A549 (cell line): ENCODE results near the gene KIAA1755. TPM values are rescaled to one million over a fixed set of nuclear protein-coding genes. Genes with fewer than 3 reads are reported as not detected.

ENCODE experiments used
- ATAC-seq, 2 experiments: fragments of 200-7000 bp in 1 of 2; fragments of >200 bp in 1 of 2; cut with Nextera tagmentation in 1 of 2; cut with Tn5 transposase in 1 of 2; 3 replicates each; pipeline versions ENCODE4 v1.8.0 to v1.9.1; 2018 to 2020; ENCODE audit warnings: mild to moderate bottlenecking in 1 of 2, moderate library complexity in 1 of 2
- CTCF ChIA-PET: fragments of 300-600 bp; sonication (Branson Sonifier 250); formaldehyde crosslinking; extraction: SDS; loops from one replicate; lab custom pipeline; 2021; ENCODE audit warnings: antibody characterized with exemption, inconsistent platforms; lab: Yijun Ruan, JAX
- POLR2A ChIA-PET: fragments of 350-600 bp; formaldehyde crosslinking; extraction: SDS; loops from one replicate; lab custom pipeline; 2021; ENCODE audit warnings: antibody characterized with exemption, inconsistent platforms; lab: Yijun Ruan, JAX
- DNase-seq, 2 experiments: peaks; one replicate each; pipeline versions ENCODE4 v3.0.0 to v3.0.0-alpha.2; 2011 to 2016; ENCODE audit warnings: low read depth in 1 of 2, low spot score in 1 of 2
- FAIRE-seq: peaks from 2 replicates; lab custom pipeline; 2011; peaks lifted over from hg19 to GRCh38; lab: Jason Lieb, UNC
- H3K27ac ChIP-seq, 2 experiments: fragments of >200 bp; sonication (Bioruptor Twin); formaldehyde crosslinking; 3 replicates each; pipeline ENCODE4 v1.5.1; 2016 to 2017
- H3K4me1 ChIP-seq: fragments of >200 bp; sonication (Bioruptor Twin); formaldehyde crosslinking; 3 replicates; pipeline ENCODE4 v1.6.1; 2016
- H3K4me2 ChIP-seq: fragments of >200 bp; sonication (Bioruptor Twin); formaldehyde crosslinking; 3 replicates; pipeline ENCODE4 v1.6.1; 2016
- H3K4me3 ChIP-seq: fragments of >200 bp; sonication (Bioruptor Twin); formaldehyde crosslinking; 3 replicates; pipeline ENCODE4 v1.5.1; 2016
- H3K9me3 ChIP-seq: fragments of >200 bp; sonication (Bioruptor Twin); formaldehyde crosslinking; 3 replicates; pipeline ENCODE4 v1.6.1; 2016
- BHLHE40 ChIP-seq: IDR thresholded peaks from 2 replicates; pipeline ENCODE4 v1.6.1; 2012; ENCODE audit warnings: low read depth, low read length, inconsistent platforms
- CBX2 ChIP-seq: fragments of 200-600 bp; sonication (generic); IDR thresholded peaks from 2 replicates; pipeline ENCODE4 v1.6.1; 2016; ENCODE audit warnings: low read depth, mild to moderate bottlenecking, borderline replicate concordance
- CBX8 ChIP-seq: fragments of 200-600 bp; sonication (generic); IDR thresholded peaks from 2 replicates; pipeline ENCODE4 v1.6.1; 2016
- CHD2 ChIP-seq: fragments of 150-350 bp; IDR thresholded peaks from 2 replicates; pipeline ENCODE4 v1.6.1; 2014; ENCODE audit warnings: low read length; ENCODE audit not compliant: partially characterized antibody
- CHD4 ChIP-seq: fragments of 200-600 bp; sonication (generic); IDR thresholded peaks from 2 replicates; pipeline ENCODE4 v1.6.1; 2016; ENCODE audit warnings: antibody characterized with exemption, mild to moderate bottlenecking, borderline replicate concordance
- CTCF ChIP-seq: fragments of >200 bp; sonication (Bioruptor Twin); formaldehyde crosslinking; IDR thresholded peaks from 3 replicates; pipeline ENCODE4 v1.5.1; 2016
- EP300 ChIP-seq, 2 experiments: fragments of >200 bp; sonication (Bioruptor Twin); formaldehyde crosslinking; IDR thresholded peaks; 2 replicates in 1 of 2; 3 replicates in 1 of 2; pipeline ENCODE4 v1.6.1; 2016 to 2017
- ESRRA ChIP-seq: fragments of 150-350 bp; IDR thresholded peaks from 2 replicates; pipeline ENCODE4 v1.6.1; 2014; ENCODE audit warnings: mild to moderate bottlenecking, low read length, borderline replicate concordance
- FOSL2 ChIP-seq, 2 experiments: fragments of 450-650 bp in 1 of 2; fragments of >200 bp in 1 of 2; sonication (Bioruptor Twin) in 1 of 2; formaldehyde crosslinking; IDR thresholded peaks; 2 replicates each; pipeline versions ENCODE4 v1.5.0 to v1.6.1; 2016 to 2020; ENCODE audit warnings: mild to moderate bottlenecking in 1 of 2, moderate library complexity in 1 of 2
- FOXS1 ChIP-seq: fragments of 250-450 bp; sonication (Bioruptor Pico); IDR thresholded peaks from 2 replicates; pipeline ENCODE4 v1.5.0; 2020; ENCODE audit warnings: mild to moderate bottlenecking, moderate library complexity
- GATA3 ChIP-seq: IDR thresholded peaks from 2 replicates; pipeline ENCODE4 v1.6.1; 2012; ENCODE audit warnings: borderline replicate concordance
- HES2 ChIP-seq: fragments of >200 bp; sonication (Bioruptor Twin); formaldehyde crosslinking; IDR thresholded peaks from 2 replicates; pipeline ENCODE4 v1.6.1; 2016
- HMGXB4 ChIP-seq: fragments of 250-450 bp; sonication (Bioruptor Pico); IDR thresholded peaks from 2 replicates; pipeline ENCODE4 v1.5.0; 2021; ENCODE audit warnings: mild to moderate bottlenecking, moderate library complexity, borderline replicate concordance
- JUNB ChIP-seq: fragments of >200 bp; sonication (Bioruptor Twin); formaldehyde crosslinking; IDR thresholded peaks from 2 replicates; pipeline ENCODE4 v1.6.1; 2016
- MAX ChIP-seq: IDR thresholded peaks from 2 replicates; pipeline ENCODE4 v1.6.1; 2012
- MAZ ChIP-seq: fragments of 150-350 bp; IDR thresholded peaks from 2 replicates; pipeline ENCODE4 v1.6.1; 2014; ENCODE audit warnings: antibody characterized with exemption, low read depth, low read length, borderline replicate concordance
- NPAS2 ChIP-seq: fragments of 250-450 bp; sonication (Bioruptor Pico); IDR thresholded peaks from 2 replicates; pipeline ENCODE4 v1.8.0; 2022; ENCODE audit warnings: mild to moderate bottlenecking, moderate library complexity, borderline replicate concordance
- NR3C1 ChIP-seq: fragments of >200 bp; sonication (Bioruptor Twin); formaldehyde crosslinking; IDR thresholded peaks from 3 replicates; pipeline ENCODE4 v1.6.1; 2017
- PBX3 ChIP-seq: IDR thresholded peaks from 2 replicates; pipeline ENCODE4 v1.6.1; 2012
- REST ChIP-seq: fragments of 200-600 bp; sonication (generic); IDR thresholded peaks from 2 replicates; pipeline ENCODE4 v1.6.1; 2016; ENCODE audit warnings: antibody characterized with exemption, mild to moderate bottlenecking, moderate library complexity
- RFX5 ChIP-seq: fragments of 450-650 bp; IDR thresholded peaks from 2 replicates; pipeline ENCODE4 v1.7.1; 2014; ENCODE audit warnings: antibody characterized with exemption, mild to moderate bottlenecking, moderate library complexity
- RNF2 ChIP-seq: fragments of 200-600 bp; sonication (generic); IDR thresholded peaks from 2 replicates; pipeline ENCODE4 v1.6.1; 2016; ENCODE audit warnings: low read depth, mild to moderate bottlenecking, antibody characterized with exemption, moderate library complexity, borderline replicate concordance
- SREBF2 ChIP-seq: fragments of 450-650 bp; IDR thresholded peaks from 2 replicates; pipeline ENCODE4 v1.6.1; 2014; ENCODE audit warnings: mild to moderate bottlenecking, moderate library complexity
- TP53 ChIP-seq: fragments of 250-450 bp; sonication (Bioruptor Pico); IDR thresholded peaks from 2 replicates; pipeline ENCODE4 v1.5.0; 2021; ENCODE audit warnings: mild to moderate bottlenecking, moderate library complexity
- USF2 ChIP-seq: fragments of 450-650 bp; IDR thresholded peaks from 2 replicates; pipeline ENCODE4 v1.6.1; 2014; ENCODE audit warnings: antibody characterized with exemption
- ZC3H11A ChIP-seq: fragments of 450-650 bp; IDR thresholded peaks from 2 replicates; pipeline ENCODE4 v1.6.1; 2014; ENCODE audit warnings: antibody characterized with exemption, mild to moderate bottlenecking
- ZNF302 ChIP-seq: fragments of 250-450 bp; sonication (Bioruptor Pico); IDR thresholded peaks from 2 replicates; pipeline ENCODE4 v1.9.0; 2021; ENCODE audit warnings: inconsistent platforms, mild to moderate bottlenecking, moderate library complexity
- WGBS: methylation state at CpG from one replicate; pipeline ENCODE4 v1.1.6; 2017; ENCODE audit errors: missing lambda C conversion rate; 5-methylcytosine and 5-hydroxymethylcytosine counted together
- polyA plus RNA-seq, 4 experiments: library from polyadenylated mRNA; depleted of rRNA in 3 of 4; stranded (reverse); fragments of >200 nt; fragmentation: RNase III in 1 of 4; extraction: RNeasy Plus Mini Kit Qiagen cat#74134 plus additional on column Dnase treatment in 1 of 4; gene quantifications; 2 replicates in 3 of 4; 3 replicates in 1 of 4; pipeline ENCODE4 v1.2.3, GENCODE V29; 2011 to 2017

Gene KIAA1755
- polyA plus RNA-seq, 2 of the 4 experiments (the other 2 are of a cell fraction), result 0.04 to 0.21 TPM

GRCh38 chr20:38301309-38301708 is 40.8 kb upstream of the KIAA1755 start:
- no peak overlapping the region for H3K4me3 ChIP-seq
- FAIRE-seq (no peak), ATAC-seq (no peak), DNase-seq (no peak)
- no peak overlapping the region for H3K27ac ChIP-seq
- POLR2A ChIA-PET, result no interaction called here
- H3K9me3 ChIP-seq, result no peaks in the 10 kb centered on the region
- H3K4me2 ChIP-seq, result no peak overlapping the region
- no peak for TF ChIP-seq FOXS1 (CRISPR knock-in tag)
- TF ChIP-seq CBX2, result no peak
- TF ChIP-seq CHD4, result no peak
- TF ChIP-seq NPAS2 (CRISPR knock-in tag), result no peak
- no peak for TF ChIP-seq MAX
- no peak for TF ChIP-seq USF2
- TF ChIP-seq RFX5, result no peak
- no peak for TF ChIP-seq CBX8
- no peak for TF ChIP-seq PBX3
- no peak for TF ChIP-seq FOSL2 (IDR thresholded peaks at IDR 0.05)
- TF ChIP-seq FOSL2 (CRISPR knock-in tag; IDR thresholded peaks at IDR 0.05), result no peak
- TF ChIP-seq GATA3, result no peak
- no peak for TF ChIP-seq ZC3H11A
- TF ChIP-seq TP53 (CRISPR knock-in tag), result no peak
- no peak for TF ChIP-seq MAZ
- TF ChIP-seq NR3C1, result no peak
- no peak for TF ChIP-seq ESRRA
- no peak for TF ChIP-seq BHLHE40
- no peak for TF ChIP-seq SREBF2
- CTCF ChIA-PET, result interaction anchor here (2.7 to 6.7 kb wide), 3 partner anchors 10 to 80 kb away, joined by 8 to 39 read pairs (median 11); no protein-coding TSS in a partner anchor
- 75% methylated on average over 3 of the region's 3 CpGs for WGBS
- H3K4me1 ChIP-seq, result no peaks in the 10 kb centered on the region

- 69% methylated on average over 4 of the region's 4 CpGs for WGBS
- no peak for FAIRE-seq
- DNase-seq, result no peak
- CTCF ChIA-PET, result interaction anchor here (0.9 to 6.7 kb wide), 5 partner anchors 9 to 127 kb away, joined by 3 to 39 read pairs (median 4); no protein-coding TSS in a partner anchor
- no peak overlapping the region for H3K4me3 ChIP-seq
- H3K4me1 ChIP-seq, result no peaks in the 10 kb centered on the region
- no peak for ATAC-seq
- no peaks in the 10 kb centered on the region for H3K9me3 ChIP-seq
- POLR2A ChIA-PET, result no interaction called here
- H3K27ac ChIP-seq, result no peak overlapping the region
- no peak overlapping the region for H3K4me2 ChIP-seq
- TF ChIP-seq HES2 (no peak), CTCF (no peak), CHD2 (no peak), JUNB (no peak), NR3C1 (no peak), REST (no peak), HMGXB4 (CRISPR knock-in tag) (no peak), CHD4 (no peak), ZNF302 (no peak), PBX3 (no peak), EP300 (IDR thresholded peaks at IDR 0.05) (no peak), RNF2 (no peak)
These were observed 39.9 kb upstream of the KIAA1755 start for GRCh38 chr20:38300438-38300837.
